ENCODE data around the gene TNXB. TPM values are rescaled to one million over a fixed set of nuclear protein-coding genes. Genes with fewer than 3 reads are reported as not detected.

TNXB gene
- total and polyA plus RNA-seq, 2 donors (not counting 3 experiments of a cell fraction or from before 2014, with no cell fraction given), result 0.47 to 2.7 TPM

DNA sequence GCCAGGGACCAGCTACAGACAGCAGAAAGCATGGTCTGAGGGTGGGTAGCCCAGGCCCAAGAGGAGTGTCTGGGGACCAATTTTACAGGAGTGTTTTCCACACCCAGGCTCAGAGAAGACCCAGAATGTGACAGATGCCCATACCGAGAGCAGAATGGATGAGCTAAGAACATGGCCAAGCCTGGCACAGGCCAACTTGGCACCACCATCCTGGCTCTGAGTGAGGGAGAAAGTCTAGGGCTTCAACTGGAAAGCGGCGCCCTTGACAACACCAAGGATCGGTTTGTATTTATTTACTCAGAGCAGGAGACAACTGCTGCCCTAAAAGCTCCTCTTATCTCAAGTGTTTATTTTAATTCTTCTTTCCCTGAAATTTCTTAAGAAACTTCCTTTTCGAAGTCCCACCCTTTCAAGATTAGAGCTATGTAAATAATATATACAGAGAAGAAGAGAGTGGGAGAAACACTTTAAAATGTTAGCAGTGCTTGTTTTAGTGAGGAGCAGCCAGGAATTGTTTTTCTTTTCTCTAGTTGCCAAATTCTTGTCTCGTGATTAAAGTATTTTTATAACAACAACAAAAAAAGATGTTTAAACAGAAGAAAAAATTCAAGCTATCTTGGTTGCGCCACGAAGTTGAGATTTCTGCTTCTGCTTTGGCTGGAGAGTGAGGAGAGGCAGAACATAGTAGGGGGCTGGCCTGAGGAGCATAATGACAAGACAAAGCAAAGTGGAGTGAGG lies 16.2 kb downstream of the TNXB start:
- no TSS peak for BruUV-seq (replicated peaks)
- Histone ChIP-seq H2AFZ (ENCODE audit: low read depth, low read length) (no peak overlapping the region), H4K20me1 (replicated peaks; ENCODE audit: control insufficient read depth, extremely low read depth, insufficient read depth, low read length) (no peaks in the 10 kb centered on the region), H3K79me2 (ENCODE audit: control insufficient read depth, insufficient read depth, low read length) (no peaks in the 10 kb centered on the region), H3K9me3 (replicated peaks; ENCODE audit: control insufficient read depth, insufficient read depth, low read length) (no peaks in the 10 kb centered on the region), H3K27me3 (ENCODE audit: control insufficient read depth in 2 of 2, insufficient read depth in 2 of 2, low read length in 2 of 2) (peaks cover 10 to 23% of the 10 kb centered on the region in 2 experiments), H3K4me1 (ENCODE audit: control insufficient read depth, extremely low read depth, insufficient read depth, low read length) (no peaks in the 10 kb centered on the region), H3K27ac (ENCODE audit: insufficient read depth, low read depth, low read length) (no peak overlapping the region), H3K9ac (replicated peaks; ENCODE audit: extremely low read depth, insufficient read depth, low read length) (no peak overlapping the region), H3K36me3 (ENCODE audit: control insufficient read depth in 2 of 2, extremely low read depth in 1 of 2, insufficient read depth in 2 of 2, low read length in 2 of 2) (no peaks in the 10 kb centered on the region), H3K4me2 (ENCODE audit: insufficient read depth, low read length) (no peak overlapping the region), H3K9me1 (replicated peaks; ENCODE audit: control insufficient read depth, extremely low read depth, insufficient read depth, low read length) (no peaks in the 10 kb centered on the region), H3K4me3 (replicated peaks in 1 of 3; ENCODE audit: insufficient read depth in 1 of 3, low read depth in 1 of 3, low read length in 3 of 3) (no peak overlapping the region)
- FAIRE-seq, result no peak
- ChIA-PET CTCF (interaction anchor here (1.0 to 1.8 kb wide), 5 partner anchors 9 to 27 kb away, joined by 3 to 6 read pairs (median 4); no protein-coding TSS in a partner anchor), POLR2A (no interaction called here)
- DNase-seq (ENCODE audit: low read depth, low spot score), result no peak
- TF ChIP-seq POLR2A (IDR thresholded peaks at IDR 0.05; ENCODE audit: low read depth, low read length), result no peak
- TF ChIP-seq FOS (IDR thresholded peaks at IDR 0.05; ENCODE audit: borderline replicate concordance, insufficient read depth, low read length), result no peak
- TF ChIP-seq POLR2AphosphoS5 (IDR thresholded peaks at IDR 0.05; ENCODE audit: insufficient read depth, low read depth, low read length), result no peak
- no peak for TF ChIP-seq EZH2 (IDR thresholded peaks at IDR 0.05; ENCODE audit: borderline replicate concordance, low read depth, low read length, severe bottlenecking)
- TF ChIP-seq GATA2 (IDR thresholded peaks at IDR 0.05; ENCODE audit: insufficient read depth, insufficient read length, low read depth, low read length), result no peak
- TF ChIP-seq JUN (IDR thresholded peaks at IDR 0.05; ENCODE audit: borderline replicate concordance, insufficient read depth, insufficient read length, low read depth), result no peak
- dilution Hi-C loops (cut with MboI; ENCODE audit: extremely low pct_ligation_motif_present, low sequenced_read_pairs) (no loop called here), intact Hi-C loops (cut with micrococcal nuclease) (no loop called here)

Measured in endothelial cell of umbilical vein (primary cell).